Liver (tissue), 10 donors: ENCODE data around the gene UMAD1. TPM values are rescaled to one million over a fixed set of nuclear protein-coding genes. Genes with fewer than 3 reads are reported as not detected.

ENCODE experiments used
- DNase-seq: peaks from one replicate; pipeline ENCODE4 v3.0.0-alpha.2; 2017; ENCODE audit warnings: low spot score
- H3K27ac ChIP-seq, 2 donors: one replicate each; pipeline ENCODE4 v1.7.0; 2013; ENCODE audit warnings: inconsistent platforms in 2 of 2, low read length in 2 of 2, control low read depth in 1 of 2, low read depth in 1 of 2, mild to moderate bottlenecking in 1 of 2
- H3K27me3 ChIP-seq, 4 donors: one replicate each; pipeline versions ENCODE4 v1.6.1 to v1.7.0; 2013; ENCODE audit warnings: low read length in 3 of 4, inconsistent platforms in 1 of 4, mild to moderate bottlenecking in 1 of 4, moderate library complexity in 1 of 4; ENCODE audit not compliant: control insufficient read depth in 4 of 4, insufficient read depth in 4 of 4
- H3K36me3 ChIP-seq, 4 donors: one replicate each; pipeline versions ENCODE4 v1.6.1 to v1.7.0; 2013; ENCODE audit warnings: low read length in 3 of 4, mild to moderate bottlenecking in 3 of 4, low read depth in 1 of 4, moderate library complexity in 1 of 4; ENCODE audit not compliant: control insufficient read depth in 4 of 4, insufficient read depth in 3 of 4
- H3K4me1 ChIP-seq, 4 donors: one replicate each; pipeline versions ENCODE4 v1.6.1 to v1.7.0; 2013; ENCODE audit warnings: low read length in 3 of 4, mild to moderate bottlenecking in 3 of 4, moderate library complexity in 1 of 4; ENCODE audit not compliant: control insufficient read depth in 4 of 4, insufficient read depth in 4 of 4
- H3K4me3 ChIP-seq, 3 donors: one replicate each; pipeline versions ENCODE4 v1.6.1 to v1.7.0; 2013; ENCODE audit warnings: low read length in 3 of 3, control low read depth in 1 of 3, low read depth in 1 of 3, mild to moderate bottlenecking in 1 of 3
- H3K9ac ChIP-seq, 2 donors: one replicate each; pipeline ENCODE4 v1.7.0; 2013; ENCODE audit warnings: low read length in 2 of 2, mild to moderate bottlenecking in 2 of 2, moderate library complexity in 2 of 2, control low read depth in 1 of 2, low read depth in 1 of 2
- H3K9me3 ChIP-seq, 4 donors: one replicate each; pipeline versions ENCODE4 v1.6.1 to v1.7.0; 2013; ENCODE audit warnings: low read length in 3 of 4; ENCODE audit not compliant: control insufficient read depth in 4 of 4
- ATF3 ChIP-seq: IDR thresholded peaks from 2 replicates; pipeline ENCODE4 v1.6.1; 2016; ENCODE audit warnings: antibody characterized with exemption
- FOXA1 ChIP-seq: IDR thresholded peaks from 2 replicates; pipeline ENCODE4 v1.6.1; 2016; ENCODE audit warnings: antibody characterized with exemption
- GABPA ChIP-seq, 2 donors: IDR thresholded peaks in 1 of 2; conservative IDR thresholded peaks in 1 of 2; 2 replicates each; pipeline ENCODE4 v1.6.1; 2016; ENCODE audit warnings: antibody characterized with exemption in 2 of 2, mild to moderate bottlenecking in 1 of 2, moderate library complexity in 1 of 2
- HNF4G ChIP-seq: IDR thresholded peaks from 2 replicates; pipeline ENCODE4 v1.6.1; 2016; ENCODE audit warnings: antibody characterized with exemption
- ZBTB33 ChIP-seq: IDR thresholded peaks from 2 replicates; pipeline ENCODE4 v1.6.1; 2016; ENCODE audit warnings: antibody characterized with exemption
- polyA plus RNA-seq, 2 donors: library from polyadenylated mRNA; stranded (reverse) in 1 of 2; unstranded in 1 of 2; fragments of 200-250 nt in 1 of 2; fragments of >200 nt in 1 of 2; fragmentation: Nextera tagmentation in 1 of 2; extraction: Ambion mirVana in 1 of 2; gene quantifications; one replicate each; pipeline versions ENCODE4 v1.2.1 to v1.2.3, GENCODE V29; 2013 to 2015
- small RNA-seq: library from RNA; depleted of rRNA; stranded (forward); fragments of <200 nt; gene quantifications from one replicate; pipeline ENCODE3, GENCODE V24; 2014
- total RNA-seq, 2 donors: library from RNA; depleted of rRNA; stranded (reverse); fragments of >200 nt; gene quantifications; one replicate each; pipeline ENCODE4 v1.2.3, GENCODE V29; 2014
- donor health status: healthy.
- donor health status: healthy.
- donor health status: healthy.
- donor health status: healthy.
- donor health status: healthy.

Gene UMAD1
- total and polyA plus RNA-seq, 4 donors: 5.9 to 12.2 (median 7.9) TPM

- Histone ChIP-seq H3K9ac (no peak overlapping the region), H3K4me3 (no peak overlapping the region), H3K36me3 (no peaks in the 10 kb centered on the region), H3K4me1 (peaks cover 0 to 26% (median 23%) of the 10 kb centered on the region in 4 donors), H3K9me3 (no peaks in the 10 kb centered on the region), H3K27me3 (no peaks in the 10 kb centered on the region), H3K27ac (no peak overlapping the region)
- TF ChIP-seq ZBTB33 (no peak), FOXA1 (no peak), HNF4G (no peak), GABPA (IDR thresholded peaks at IDR 0.05 in 1 of 2, conservative IDR thresholded peaks at IDR 0.05 in 1 of 2) (no peak), ATF3 (no peak)
- DNase-seq: no peak
Observed at GRCh38 chr7:7924303-7924702, 283.8 kb downstream of the UMAD1 start.

Small RNA genes within 50 kb of the gene (small RNA-seq; reads per million reads assigned to genes)
- gene RNU6-534P: not detected

Other genes with a start within 250 kb of the UMAD1 start
- gene COL28A1, start 104.9 kb upstream of the UMAD1 start, total RNA-seq: under 1 TPM; 0.05 to 0.50 TPM
- gene COL28A1, start 104.9 kb upstream of the UMAD1 start, polyA plus RNA-seq: under 1 TPM; 0.08 to 0.28 TPM
- 10 to 100 TPM; 16.5 to 35.6 TPM for gene MIOS, start 73.9 kb upstream of the UMAD1 start, total RNA-seq
- 1 to 10 TPM; 7.4 to 7.9 TPM for gene MIOS, start 73.9 kb upstream of the UMAD1 start, polyA plus RNA-seq
- gene RPA3, start 77.9 kb downstream of the UMAD1 start, total RNA-seq: 10 to 100 TPM; 13.0 to 20.8 TPM
- 10 to 100 TPM; 16.5 to 53.1 TPM for gene RPA3, start 77.9 kb downstream of the UMAD1 start, polyA plus RNA-seq